DOHH2 (cell line): ENCODE results near the gene DRD1.
"Not testable (repeated sequence)": the region's sequence is repeated elsewhere in the genome, so short reads cannot be mapped to it uniquely, and the experiment has no call there.

Experiments
- H3F3A ChIP-seq: fragments of 200-600 bp; sonication (generic), shearing (Covaris generic); 2 replicates; pipeline ENCODE4 v1.6.0; 2016; ENCODE audit warnings: antibody characterized with exemption, mild to moderate bottlenecking; ENCODE audit not compliant: control insufficient read depth, insufficient read depth
- H3K27ac ChIP-seq: fragments of 200-600 bp; sonication (generic); 2 replicates; pipeline ENCODE4 v1.5.1; 2014; ENCODE audit warnings: low read depth, mild to moderate bottlenecking, low read length, moderate library complexity
- H3K27me3 ChIP-seq: fragments of 200-600 bp; sonication (generic); 2 replicates; pipeline ENCODE4 v1.6.1; 2014; ENCODE audit warnings: mild to moderate bottlenecking, low read length, mixed read lengths; ENCODE audit not compliant: control insufficient read depth
- H3K36me3 ChIP-seq: fragments of 200-600 bp; sonication (generic); 2 replicates; pipeline ENCODE4 v1.6.1; 2014; ENCODE audit warnings: mild to moderate bottlenecking, low read length, moderate library complexity, mixed read lengths; ENCODE audit not compliant: control insufficient read depth
- H3K4me1 ChIP-seq: fragments of 200-600 bp; sonication (generic); 2 replicates; pipeline ENCODE4 v1.6.1; 2014; ENCODE audit warnings: mild to moderate bottlenecking, low read length, mixed read lengths; ENCODE audit not compliant: control insufficient read depth
- H3K4me2 ChIP-seq: fragments of 200-600 bp; sonication (generic); 2 replicates; pipeline ENCODE4 v1.6.0; 2014; ENCODE audit warnings: mild to moderate bottlenecking, low read length, moderate library complexity
- H3K4me3 ChIP-seq: fragments of 200-600 bp; sonication (generic); 2 replicates; pipeline ENCODE4 v1.5.1; 2014; ENCODE audit warnings: mild to moderate bottlenecking, low read length, mixed read lengths
- H3K79me2 ChIP-seq: fragments of 200-600 bp; sonication (generic); 2 replicates; pipeline ENCODE4 v1.6.1; 2014; ENCODE audit warnings: mild to moderate bottlenecking, low read length, mixed read lengths; ENCODE audit not compliant: control insufficient read depth
- H3K9me2 ChIP-seq: fragments of 200-600 bp; sonication (generic); replicated peaks from 2 replicates; pipeline ENCODE4 v1.6.1; 2014; ENCODE audit warnings: mild to moderate bottlenecking, low read length, mixed read lengths; ENCODE audit not compliant: control insufficient read depth
- H3K9me3 ChIP-seq: fragments of 200-600 bp; sonication (generic); 2 replicates; pipeline ENCODE4 v1.6.1; 2014; ENCODE audit warnings: antibody characterized with exemption, low read length, mixed read lengths; ENCODE audit not compliant: control insufficient read depth, insufficient read depth
- H4K20me1 ChIP-seq: fragments of 200-600 bp; sonication (generic); 2 replicates; pipeline ENCODE4 v1.6.0; 2014; ENCODE audit warnings: low read depth, mild to moderate bottlenecking, antibody characterized with exemption, low read length, moderate library complexity; ENCODE audit not compliant: control insufficient read depth, insufficient read depth
- CTCF ChIP-seq: fragments of 200-600 bp; sonication (generic); IDR thresholded peaks from one replicate; pipeline ENCODE4 v1.5.1; 2014; ENCODE audit warnings: antibody characterized with exemption, mild to moderate bottlenecking, low read depth, low read length; ENCODE audit not compliant: poor library complexity, severe bottlenecking
- EZH2phosphoT487 ChIP-seq: fragments of 200-600 bp; sonication (generic); IDR thresholded peaks from 2 replicates; pipeline ENCODE4 v1.6.1; 2017; ENCODE audit warnings: borderline replicate concordance, mild to moderate bottlenecking, antibody characterized with exemption, low read length, moderate library complexity, mixed read lengths

The DRD1 gene

GRCh38 chr5:175457466-175457865, 13.5 kb upstream of the DRD1 start:
- H3K4me1 ChIP-seq: peaks cover 20% of the 10 kb centered on the region
- no peaks in the 10 kb centered on the region for H4K20me1 ChIP-seq
- H3K36me3 ChIP-seq: no peaks in the 10 kb centered on the region
- TF ChIP-seq CTCF (no peak), EZH2phosphoT487 (no peak)
- H3K4me2 ChIP-seq: no peak overlapping the region
- no peaks in the 10 kb centered on the region for H3K9me2 ChIP-seq
- H3F3A ChIP-seq: no peaks in the 10 kb centered on the region
- H3K27me3 ChIP-seq: peaks cover 2% of the 10 kb centered on the region; the same call in 1 of the 2 replicates
- H3K79me2 ChIP-seq: no peaks in the 10 kb centered on the region
- no peaks in the 10 kb centered on the region for H3K9me3 ChIP-seq
- no peak overlapping the region for H3K27ac ChIP-seq
- no peak overlapping the region for H3K4me3 ChIP-seq

- H3K4me3 ChIP-seq: peak overlapping the region; percentile 52
- H3K4me2 ChIP-seq: peak overlapping the region; percentile 60
- H3K79me2 ChIP-seq: no peaks in the 10 kb centered on the region
- peaks cover 20% of the 10 kb centered on the region for H3K4me1 ChIP-seq
- H3K27ac ChIP-seq: peak overlapping the region; percentile 28; the same call in 1 of the 2 replicates
- peaks cover 7% of the 10 kb centered on the region for H3K27me3 ChIP-seq
- no peaks in the 10 kb centered on the region for H3F3A ChIP-seq
- H3K9me2 ChIP-seq: no peaks in the 10 kb centered on the region
- no peaks in the 10 kb centered on the region for H4K20me1 ChIP-seq
- no peaks in the 10 kb centered on the region for H3K36me3 ChIP-seq
- TF ChIP-seq CTCF (no peak), EZH2phosphoT487 (no peak)
- H3K9me3 ChIP-seq: no peaks in the 10 kb centered on the region
Measured at GRCh38 chr5:175456105-175456742, 12.2 kb upstream of the DRD1 start.

GRCh38 chr5:175454338-175454737, 10.4 kb upstream of the DRD1 start:
- H3K36me3 ChIP-seq, H4K20me1 ChIP-seq, H3K27ac ChIP-seq, H3K79me2 ChIP-seq, H3K4me3 ChIP-seq, H3K9me2 ChIP-seq, H3K4me2 ChIP-seq, H3K9me3 ChIP-seq, H3F3A ChIP-seq: not testable (repeated sequence)
- Histone ChIP-seq H3K27me3 (peaks cover 14% of the 10 kb centered on the region), H3K4me1 (peaks cover 20% of the 10 kb centered on the region)

- Histone ChIP-seq H3K36me3 (no peaks in the 10 kb centered on the region), H3K27me3 (peaks cover 19% of the 10 kb centered on the region), H3K9me3 (no peaks in the 10 kb centered on the region), H3K9me2 (no peaks in the 10 kb centered on the region), H3K4me3 (no peak overlapping the region), H3K4me1 (peaks cover 18% of the 10 kb centered on the region), H4K20me1 (no peaks in the 10 kb centered on the region), H3K4me2 (no peak overlapping the region), H3K79me2 (no peaks in the 10 kb centered on the region), H3F3A (no peaks in the 10 kb centered on the region), H3K27ac (no peak overlapping the region)
- TF ChIP-seq CTCF (no peak), EZH2phosphoT487 (no peak)
Measured at GRCh38 chr5:175452166-175452565, 8.2 kb upstream of the DRD1 start.
